Stimulated activated CD8-positive, alpha-beta memory T cell treated with anti-CD3 and anti-CD28 coated beads, Interleukin-2, amount 100 ng/mL, for 1 hour (primary cell): ENCODE results near the gene SDK2.

Source experiments
- DNase-seq, 2 donors: peaks; one replicate each; pipeline ENCODE4 v3.0.0-alpha.2; 2020; ENCODE audit warnings: low read depth in 2 of 2

The SDK2 gene

DNA sequence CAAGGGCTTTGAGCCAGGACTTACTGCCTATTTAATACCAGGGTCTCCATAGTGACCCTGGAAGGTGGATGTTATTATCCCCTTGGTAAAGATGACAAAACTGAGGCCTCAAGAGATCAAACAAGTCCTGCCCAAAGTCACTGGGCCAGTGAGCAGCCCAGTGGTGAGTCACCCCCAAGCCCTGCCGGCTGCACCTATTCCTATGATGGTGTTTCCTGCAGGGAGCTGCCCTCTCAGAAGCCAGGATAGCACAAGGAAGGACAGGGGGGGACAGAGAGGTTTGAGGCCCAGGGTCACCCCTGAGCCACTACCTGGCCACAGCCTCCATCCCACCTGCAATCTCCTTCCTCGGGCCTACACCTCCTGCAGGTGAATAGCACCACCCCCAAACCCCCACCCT lies 90.9 kb downstream of the SDK2 start:
- DNase-seq = no peak

DNA sequence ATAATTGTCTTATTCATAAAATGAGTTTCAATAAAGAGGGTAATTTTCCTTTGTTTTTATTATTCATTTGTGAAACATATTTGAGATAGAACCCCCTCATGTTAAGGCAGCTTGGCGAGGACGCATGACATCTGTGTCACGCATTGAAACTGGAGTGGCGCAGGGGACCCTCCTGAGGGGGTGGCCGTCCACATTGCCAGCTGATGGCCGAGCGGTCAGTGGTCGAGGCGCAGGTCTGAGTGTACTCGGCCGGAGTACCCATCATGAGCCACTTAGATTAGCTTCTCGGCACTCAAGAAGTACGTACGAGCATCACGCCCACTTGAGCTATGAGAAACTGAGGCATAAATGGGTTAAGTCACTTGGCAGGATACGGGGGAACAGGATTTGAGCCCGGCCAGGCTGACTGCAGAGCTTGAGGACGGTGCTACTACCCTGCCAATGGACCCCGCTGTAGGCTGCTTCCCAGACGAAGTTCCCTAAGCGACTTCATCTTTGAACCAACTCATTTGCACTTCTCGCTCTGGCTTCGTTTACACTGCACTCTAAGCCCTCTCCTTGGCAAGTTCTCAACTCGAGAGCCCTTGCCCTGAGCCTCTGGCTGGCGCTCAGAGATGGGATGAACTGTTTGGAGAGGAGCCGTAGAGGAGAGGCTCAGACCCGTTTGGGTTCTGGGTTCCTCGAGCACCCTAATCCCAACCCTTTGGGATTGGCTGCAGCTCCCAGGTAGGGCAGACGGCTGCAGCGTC lies 91.8 kb downstream of the SDK2 start:
- no peak for DNase-seq

DNA sequence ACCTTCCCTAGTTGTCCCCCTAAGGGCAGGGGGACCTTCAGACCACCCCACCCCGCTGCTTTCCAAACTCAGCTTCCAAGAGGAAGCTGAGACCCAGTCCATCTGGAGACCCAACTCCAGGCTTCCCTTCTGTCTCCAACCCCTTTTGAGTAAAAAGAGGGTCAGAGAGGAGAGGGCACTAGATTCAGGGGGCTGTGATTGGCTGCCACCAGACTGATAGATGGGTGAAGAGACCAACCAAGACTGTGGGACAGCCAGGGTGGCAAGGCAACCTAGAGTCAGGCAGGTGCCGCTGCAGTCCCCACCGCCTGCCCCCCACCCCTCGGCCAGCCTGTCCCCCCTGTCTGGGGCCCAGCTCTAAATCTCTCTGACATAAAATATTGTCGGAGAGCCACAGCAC lies 92.5 kb downstream of the SDK2 start:
- no peak for DNase-seq

DNA sequence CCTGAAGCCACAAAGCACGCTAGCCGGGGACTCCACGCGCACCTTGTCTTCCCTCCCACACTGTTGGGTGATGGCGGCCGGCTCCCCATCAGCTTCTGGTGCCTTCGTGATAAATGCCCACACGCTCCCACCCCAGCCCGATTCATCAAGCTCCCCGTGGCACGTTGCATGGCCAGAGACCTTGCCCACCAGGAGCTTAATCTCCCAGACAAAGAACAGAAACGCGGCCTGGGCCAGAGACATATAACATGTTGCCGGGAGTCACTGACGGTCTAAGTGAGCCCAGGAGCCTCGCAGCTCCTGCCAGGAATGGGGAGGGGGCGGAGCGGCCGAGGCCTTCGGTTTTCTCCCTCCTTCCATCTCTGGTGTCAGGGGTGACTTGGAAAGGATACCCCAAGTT lies 93.1 kb downstream of the SDK2 start:
- no peak for DNase-seq

DNA sequence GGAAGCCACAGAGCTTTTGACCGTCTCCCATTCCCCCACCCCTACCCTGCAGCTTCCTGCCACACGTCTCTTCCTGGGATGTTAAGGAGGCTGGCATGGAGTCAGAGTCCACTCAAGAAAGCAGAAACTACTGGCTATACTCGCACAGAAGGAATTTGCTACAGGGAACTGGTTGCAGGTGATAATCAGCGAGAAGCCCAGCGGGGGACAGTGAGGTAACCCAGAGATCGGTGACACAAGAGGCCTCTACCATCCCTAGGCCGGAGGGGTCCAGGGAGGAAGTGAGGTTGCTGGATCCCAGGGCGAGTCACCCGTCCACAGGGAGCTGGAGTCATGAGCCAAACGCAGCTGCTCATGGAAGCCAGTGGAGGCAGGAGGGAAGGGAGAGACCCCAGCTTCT lies 93.7 kb downstream of the SDK2 start:
- DNase-seq = no peak

DNA sequence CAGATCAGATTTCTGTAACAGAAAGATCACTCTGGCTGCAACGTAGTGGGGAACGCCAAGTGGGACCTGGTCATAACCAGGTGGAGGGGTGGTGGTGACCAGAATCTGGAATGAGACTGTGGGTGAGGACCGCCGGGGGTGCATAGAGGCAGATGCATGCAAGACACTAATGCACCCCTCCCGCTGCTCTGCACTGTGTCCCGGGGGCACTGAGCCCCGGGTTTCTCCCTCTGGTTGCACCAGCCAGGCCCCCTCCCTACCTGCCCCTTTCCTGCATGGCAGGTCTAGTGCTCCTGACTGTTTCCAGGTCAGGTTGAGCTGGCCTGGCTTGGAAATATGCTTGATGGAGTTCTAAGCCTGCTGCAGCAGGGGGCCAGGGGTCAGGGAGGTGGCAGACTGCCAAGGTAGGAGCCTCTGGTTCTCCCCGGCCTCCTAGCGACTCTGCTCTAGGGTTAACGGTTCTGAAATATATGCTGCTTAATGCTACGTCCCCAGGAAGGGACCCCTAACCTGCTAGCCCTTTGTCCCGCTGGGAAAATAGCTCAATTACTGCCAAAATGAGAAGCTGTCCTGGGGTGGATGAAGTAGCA lies 94.3 kb downstream of the SDK2 start:
- no peak for DNase-seq

DNA sequence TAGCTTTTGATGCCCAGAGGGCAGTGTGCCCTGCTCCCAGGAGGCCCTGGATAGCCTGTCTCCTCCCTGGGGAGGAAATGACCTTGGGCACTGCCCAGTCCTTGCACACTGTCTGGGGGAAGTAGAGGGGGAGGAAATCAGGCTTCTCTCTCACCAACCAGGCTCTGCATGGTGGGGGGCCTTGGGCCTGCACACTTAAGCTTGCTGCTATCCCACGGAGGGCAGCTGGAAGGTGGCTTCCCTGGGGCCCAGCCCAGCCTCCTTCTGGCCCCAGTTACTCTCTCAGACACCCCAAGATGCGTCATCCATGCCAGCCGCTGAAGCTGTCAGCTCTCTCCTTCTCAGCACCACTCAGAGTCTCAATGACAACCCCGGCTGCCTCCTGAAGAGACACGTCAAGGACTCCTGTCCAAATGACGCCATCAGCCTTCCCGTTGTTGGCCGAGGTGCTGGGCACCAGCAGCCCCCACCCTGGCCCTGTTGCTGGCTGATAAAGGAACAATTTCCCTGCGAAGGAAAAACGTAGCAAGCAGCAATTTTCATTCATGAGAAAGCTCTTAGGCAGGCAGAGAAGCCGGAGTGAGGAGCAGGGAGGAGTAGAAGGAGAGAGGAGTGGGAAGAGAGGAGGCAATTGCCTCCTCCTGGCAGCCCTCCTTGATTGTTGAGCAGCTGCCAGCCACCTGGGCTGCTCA lies 95.5 kb downstream of the SDK2 start:
- no peak for DNase-seq

DNA sequence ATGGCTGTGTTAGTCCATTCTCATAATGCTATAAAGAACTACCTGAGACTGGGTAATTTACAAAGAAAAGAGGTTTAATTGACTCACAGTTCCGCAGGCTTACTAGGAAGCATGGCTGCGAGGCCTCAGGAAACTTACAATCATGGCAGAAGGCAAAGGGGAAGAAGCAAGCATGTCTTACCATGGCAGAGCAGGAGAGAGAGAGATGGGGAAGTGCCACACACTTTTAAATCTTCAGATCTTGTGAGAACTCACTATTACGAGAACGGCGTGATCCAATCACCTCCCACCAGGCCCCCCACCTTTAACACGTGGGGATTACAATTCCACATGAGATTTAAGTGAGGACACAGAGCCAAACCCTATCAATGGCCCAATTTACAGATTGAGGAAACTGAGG lies 96.5 kb downstream of the SDK2 start:
- DNase-seq = no peak

DNA sequence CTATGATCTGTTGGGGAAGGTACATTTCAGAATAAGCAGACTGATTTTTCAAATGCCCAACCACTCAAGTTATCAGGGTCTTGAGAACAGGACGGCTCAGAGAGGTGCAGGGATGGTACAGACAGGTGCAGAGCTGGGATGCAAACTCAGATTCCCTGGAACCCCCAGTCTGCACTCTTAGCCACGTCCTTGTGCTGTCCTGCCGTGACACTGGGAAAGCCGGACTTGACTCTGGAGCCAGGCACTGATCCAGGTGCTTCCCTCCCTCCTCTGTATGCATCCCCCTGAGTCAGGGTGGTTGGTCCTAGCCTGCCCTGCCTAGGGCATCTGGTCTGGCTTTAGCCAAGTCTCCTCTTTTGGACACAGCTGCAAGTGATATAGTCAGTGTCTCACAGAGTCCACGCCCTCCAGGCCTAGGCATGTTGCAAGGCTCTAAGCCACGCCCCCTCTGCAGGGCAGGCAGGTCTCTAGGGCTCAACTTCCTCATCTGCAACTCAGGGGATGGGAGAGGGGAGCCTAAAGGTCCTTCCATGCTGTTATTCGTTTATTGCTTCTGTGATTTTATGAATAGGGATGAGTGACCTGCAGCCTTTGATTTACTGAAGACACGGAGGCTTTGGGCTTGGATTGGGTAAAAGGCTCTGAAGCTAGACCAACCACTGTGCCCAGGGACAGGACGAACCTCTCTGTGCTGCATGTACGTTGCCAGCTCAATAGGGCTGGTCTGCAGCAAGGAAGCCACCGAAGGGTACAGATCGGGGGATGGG lies 97.3 kb downstream of the SDK2 start:
- no peak for DNase-seq

DNA sequence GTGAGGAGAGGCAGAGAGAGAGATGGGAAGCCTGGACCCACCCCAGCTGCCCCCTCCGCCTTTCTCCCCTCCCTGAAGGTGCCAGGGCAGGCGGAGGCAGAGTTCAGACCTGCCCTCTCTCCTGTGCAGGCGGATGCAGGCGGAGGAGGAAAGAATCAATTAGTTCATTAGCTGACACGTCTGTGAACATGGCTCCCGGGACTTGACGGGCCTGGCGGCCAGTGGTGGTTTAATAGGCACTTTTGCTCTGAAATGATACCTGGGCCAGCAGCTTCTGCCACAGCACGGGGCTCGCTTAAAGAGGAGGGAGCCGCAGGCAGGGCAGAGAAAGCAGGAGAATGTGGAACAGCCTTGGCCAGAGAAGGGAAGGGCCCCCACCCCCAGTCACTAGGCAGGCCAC lies 98.1 kb downstream of the SDK2 start:
- no peak for DNase-seq

DNA sequence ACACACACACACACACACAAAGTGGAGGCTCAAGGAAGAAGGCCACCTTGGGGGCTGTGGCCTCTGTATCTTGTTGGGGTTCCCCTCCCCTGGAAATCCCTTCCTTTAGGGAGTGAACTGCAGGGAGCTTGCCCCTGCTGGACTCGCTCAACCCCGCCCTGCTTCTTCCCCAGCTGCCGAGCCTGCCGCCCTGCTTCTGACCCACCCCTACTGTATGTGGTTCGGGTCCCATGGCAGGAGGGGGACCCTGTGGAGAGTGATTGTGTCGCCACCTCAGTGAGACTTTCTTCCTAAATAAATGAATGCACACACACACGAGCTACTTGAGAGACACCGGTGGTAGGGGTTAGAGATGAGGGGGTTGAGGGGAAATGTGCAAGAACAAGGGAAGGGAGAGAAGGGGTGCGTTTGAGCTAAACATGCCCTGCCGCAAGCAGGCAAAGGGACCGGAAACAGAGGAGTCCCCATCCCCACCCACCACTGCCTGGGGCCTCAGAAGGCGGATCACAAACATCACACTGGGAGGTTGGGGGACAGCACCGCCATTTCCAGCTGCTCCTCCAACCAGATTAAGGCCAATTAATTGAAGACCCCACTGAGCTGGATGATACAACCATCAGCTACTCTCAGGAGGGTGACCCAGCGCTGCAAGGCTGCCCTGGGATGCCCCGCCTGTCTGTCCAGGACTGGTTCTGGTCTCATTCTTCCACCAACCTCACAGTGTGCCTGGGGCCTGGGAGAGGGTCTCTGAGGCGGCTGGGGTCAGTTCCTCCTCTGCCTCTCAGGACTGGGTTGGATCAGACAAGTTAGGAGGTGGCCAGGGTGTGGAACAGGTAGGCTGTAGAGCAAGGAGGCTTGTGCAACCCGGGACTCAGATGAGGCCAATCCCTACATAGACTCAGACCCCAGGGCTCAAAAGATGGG lies 98.9 kb downstream of the SDK2 start:
- DNase-seq = no peak

DNA sequence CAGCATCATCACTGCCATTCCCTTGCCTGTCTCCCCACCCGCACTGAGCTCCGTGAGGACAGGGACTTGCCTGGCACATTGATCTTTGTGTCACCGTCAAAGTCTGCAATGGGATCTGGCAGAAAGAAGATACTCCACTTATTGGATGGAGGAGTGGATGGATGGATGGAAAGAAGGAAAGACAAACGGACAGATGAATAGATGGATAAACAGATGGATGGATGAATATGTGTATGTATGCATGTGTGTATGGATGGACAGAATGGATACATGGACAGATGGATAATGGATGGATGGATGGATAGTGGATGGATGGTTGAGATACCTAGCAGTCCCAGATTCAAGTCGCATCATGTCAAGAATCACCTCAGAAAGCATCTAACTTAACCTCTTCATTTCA lies 99.9 kb downstream of the SDK2 start:
- no peak for DNase-seq

DNA sequence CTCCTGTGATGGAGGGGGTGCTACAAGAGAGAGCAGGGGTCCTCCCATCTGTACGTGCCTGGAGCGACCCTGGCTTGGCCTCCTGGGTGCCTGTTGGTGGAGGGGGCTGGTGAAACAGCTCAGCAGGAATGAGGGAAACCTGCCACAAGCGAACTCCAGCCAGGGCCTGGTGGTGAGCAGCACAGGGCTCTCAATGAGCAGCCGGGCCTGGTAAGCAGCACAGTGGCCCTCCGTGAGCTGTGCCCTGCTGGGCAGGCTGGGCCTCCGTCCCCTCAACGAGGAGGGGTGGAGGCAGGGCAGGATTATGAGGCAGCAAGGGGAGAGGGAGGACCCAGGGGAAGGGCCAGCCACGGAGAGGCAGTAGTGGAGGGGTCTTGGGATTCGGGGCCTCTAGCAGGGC lies 101.9 kb downstream of the SDK2 start:
- DNase-seq = no peak

DNA sequence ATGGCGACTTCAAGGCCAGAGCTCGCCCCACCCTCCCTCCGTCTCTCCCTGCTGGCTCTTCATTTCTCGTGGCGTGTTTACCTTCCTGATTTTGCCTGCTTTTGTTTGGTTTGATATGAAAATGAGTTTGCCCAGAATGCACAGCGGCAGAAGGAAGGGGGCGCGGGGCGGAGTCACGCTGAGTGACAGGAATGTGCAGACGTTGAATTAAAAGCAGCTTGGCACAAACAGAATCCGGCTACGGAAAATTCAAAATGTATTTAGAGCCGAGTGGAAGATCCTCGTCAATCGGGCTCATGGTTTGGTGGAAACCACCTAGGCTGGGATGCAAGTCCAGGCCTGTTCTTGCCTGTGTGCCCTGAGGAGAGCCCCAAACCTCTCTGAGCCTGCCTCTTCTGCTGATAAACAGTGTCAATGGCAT lies 102.7 kb downstream of the SDK2 start:
- no peak for DNase-seq

DNA sequence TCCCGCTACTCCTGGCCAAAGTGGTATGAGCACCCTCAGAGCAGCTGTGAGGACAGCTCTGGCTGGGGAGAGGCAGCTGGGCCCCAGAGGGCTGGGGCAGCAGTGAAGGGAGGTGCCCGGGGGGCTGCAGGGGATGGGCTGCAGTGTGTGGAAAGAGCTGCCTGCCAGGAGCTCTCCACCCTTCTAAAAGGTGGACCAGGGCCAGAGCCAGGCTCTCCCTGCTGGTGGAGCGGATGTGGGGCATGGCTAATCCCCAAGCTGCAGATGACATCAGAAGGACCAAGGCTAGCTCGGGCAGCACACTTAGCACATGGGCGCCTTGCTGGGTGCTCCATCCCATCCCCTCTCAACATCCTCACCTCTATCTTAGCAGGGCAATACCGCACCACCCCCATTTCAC lies 103.1 kb downstream of the SDK2 start:
- DNase-seq = no peak

DNA sequence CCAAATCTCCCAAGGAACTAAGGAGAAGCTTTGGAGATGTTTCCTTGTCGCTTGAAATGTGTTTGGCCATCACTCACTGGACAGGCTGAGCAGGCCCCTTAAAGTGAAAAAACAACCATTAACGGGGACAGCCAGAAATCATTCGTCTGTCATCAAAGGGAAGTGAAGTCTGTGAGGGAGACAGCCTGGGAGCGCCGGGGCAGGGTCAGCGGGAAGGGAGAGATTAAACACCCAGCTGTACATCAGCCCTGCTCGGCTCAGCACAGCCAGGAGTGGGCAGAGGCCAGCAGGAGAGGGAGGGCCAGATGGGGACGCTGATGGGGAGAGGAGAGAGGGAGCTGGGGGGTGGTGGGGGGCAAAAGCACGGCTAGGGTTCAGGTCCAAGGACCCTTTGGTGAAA lies 105.1 kb downstream of the SDK2 start:
- no peak for DNase-seq

DNA sequence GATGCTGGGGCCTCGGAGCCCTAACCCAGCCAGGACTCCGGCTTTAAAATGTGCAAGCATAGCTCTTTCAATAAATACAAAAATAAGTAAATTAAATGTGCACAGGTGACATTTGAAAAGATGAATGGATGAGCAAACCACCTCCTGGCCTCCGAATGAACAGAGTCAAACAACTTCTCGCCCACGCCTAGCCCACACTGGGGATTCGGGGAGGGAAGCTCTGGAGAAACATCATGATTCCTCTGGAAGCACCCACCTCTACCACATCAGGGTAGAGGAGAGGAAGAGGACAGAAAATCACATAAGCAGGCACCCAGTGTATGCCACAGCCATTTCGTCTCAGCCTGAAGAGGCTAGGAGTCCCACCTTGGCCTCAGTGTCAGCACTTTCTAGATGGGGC lies 105.8 kb downstream of the SDK2 start:
- DNase-seq = no peak

DNA sequence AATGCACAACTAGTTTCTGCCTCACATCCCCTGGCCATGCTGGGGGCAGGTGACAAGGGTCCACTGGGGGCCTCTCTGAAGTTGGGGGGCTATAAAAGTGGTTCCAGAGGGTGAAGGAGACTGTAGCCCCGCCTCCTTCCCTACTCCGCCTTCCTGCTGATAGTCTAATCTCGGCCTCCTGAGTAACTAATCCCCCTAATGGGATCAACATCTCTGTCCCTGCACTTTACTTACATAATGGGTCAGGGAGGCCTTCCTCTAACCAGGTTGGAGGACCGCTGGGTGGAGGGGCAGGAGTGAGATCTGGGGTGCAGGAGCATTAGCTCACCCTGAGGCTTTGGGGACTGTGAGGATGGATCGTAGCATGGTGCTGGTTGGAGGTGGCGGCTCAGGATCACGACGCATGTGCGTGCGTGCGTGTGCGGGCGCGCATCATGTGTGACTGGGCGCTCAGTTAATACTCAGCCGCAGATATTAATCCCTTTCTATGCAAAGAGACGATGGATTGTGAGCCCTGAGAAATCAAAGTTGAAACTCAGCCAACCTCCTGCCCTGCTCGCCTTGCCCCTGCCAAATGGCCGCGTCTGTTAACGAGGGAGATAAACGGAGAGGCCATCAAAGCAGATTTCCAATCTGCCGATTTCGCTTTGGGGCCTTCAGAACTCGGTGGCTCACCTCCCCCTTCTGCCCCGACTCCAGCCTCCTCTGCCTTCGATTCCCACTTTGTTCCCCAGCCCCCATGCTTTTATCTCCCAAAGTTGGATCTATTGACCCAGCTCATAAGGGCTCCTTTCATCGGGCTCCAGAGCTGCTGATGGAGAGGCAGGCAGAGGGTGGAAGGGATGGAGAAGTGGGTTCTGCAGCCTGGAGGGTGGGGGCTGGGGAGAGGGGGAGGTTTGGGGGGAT lies 107.3 kb downstream of the SDK2 start:
- DNase-seq = no peak

DNA sequence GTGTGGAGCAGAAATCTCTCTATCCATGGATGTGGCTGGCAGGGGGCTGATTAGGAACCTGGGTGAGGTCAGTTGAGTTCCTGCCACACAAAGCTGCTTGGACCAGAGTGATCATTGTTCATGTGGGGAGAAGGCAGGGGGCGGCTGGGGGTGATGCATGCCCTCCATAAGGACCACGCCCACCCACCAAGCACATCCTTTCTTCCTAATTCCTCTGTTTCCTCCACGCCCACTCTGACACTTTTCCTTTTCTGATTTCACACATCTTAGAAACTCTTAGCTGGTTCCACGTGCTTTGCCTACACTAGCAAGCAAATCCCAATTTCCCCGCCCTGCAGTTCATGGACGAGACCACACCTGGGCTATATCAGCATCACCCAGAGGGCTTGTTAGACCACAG lies 108.5 kb downstream of the SDK2 start:
- no peak for DNase-seq

DNA sequence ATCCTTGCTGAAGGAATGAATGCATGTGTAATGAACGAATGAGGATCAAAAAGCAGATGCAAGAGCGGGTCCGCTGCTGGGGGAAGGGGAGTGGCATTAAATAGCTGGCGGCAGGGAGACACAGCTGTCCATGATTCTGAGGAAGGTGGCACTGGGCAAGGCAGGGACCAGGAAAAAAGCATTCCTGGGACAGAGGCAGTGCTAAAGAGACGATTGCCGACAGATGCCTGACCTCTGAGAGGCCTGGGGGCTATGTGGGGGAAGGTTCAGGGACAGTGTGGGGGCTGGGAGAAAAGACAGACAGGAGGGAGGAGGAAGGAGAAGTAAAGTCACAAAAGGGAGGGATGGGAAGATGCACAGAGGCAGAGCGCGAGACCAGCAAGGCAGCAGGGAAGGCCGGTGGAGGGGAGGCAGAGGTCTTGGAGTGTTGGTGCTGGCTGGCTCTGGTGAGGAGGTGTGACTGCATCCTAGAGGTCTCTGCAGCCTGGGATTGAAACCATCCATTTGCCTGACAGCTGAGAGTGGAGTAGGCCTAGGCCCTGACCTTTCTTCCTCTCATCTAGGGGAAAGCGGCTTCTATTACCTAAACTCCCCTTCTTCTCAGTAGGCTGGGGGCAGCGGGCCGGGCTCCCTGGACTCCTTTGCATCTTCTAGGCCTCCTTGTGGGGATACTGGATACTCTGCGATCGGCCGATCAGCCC lies 109.9 kb downstream of the SDK2 start:
- no peak for DNase-seq
